Right atrium auricular region (tissue), 2 donors: ENCODE data around the gene SCLY. TPM values are rescaled to one million over a fixed set of nuclear protein-coding genes. Genes with fewer than 3 reads are reported as not detected.

Source experiments
- DNase-seq: peaks from one replicate; pipeline ENCODE4 v3.0.0-alpha.2; 2019; ENCODE audit warnings: low spot score
- H3K27ac ChIP-seq, 2 donors: fragments of 200-600 bp; sonication (generic); 1 replicate in 1 of 2; 2 replicates in 1 of 2; pipeline ENCODE4 v1.5.1; 2016 to 2019
- H3K27me3 ChIP-seq, 2 donors: fragments of 200-600 bp; sonication (generic); one replicate each; pipeline versions ENCODE4 v1.5.1 to v1.6.0; 2017 to 2019
- H3K36me3 ChIP-seq: fragments of 200-600 bp; sonication (generic); one replicate; pipeline ENCODE4 v1.5.1; 2016
- H3K4me1 ChIP-seq, 2 donors: fragments of 200-600 bp; sonication (generic); one replicate each; pipeline versions ENCODE4 v1.5.1 to v1.6.0; 2017 to 2019
- H3K4me3 ChIP-seq, 2 donors: fragments of 200-600 bp; sonication (generic); 1 replicate in 1 of 2; 2 replicates in 1 of 2; pipeline ENCODE4 v1.5.1; 2017 to 2019; ENCODE audit warnings: mild to moderate bottlenecking in 1 of 2, moderate library complexity in 1 of 2
- H3K9me3 ChIP-seq, 2 donors: fragments of 200-600 bp; sonication (generic); one replicate each; pipeline ENCODE4 v1.5.1; 2019
- total RNA-seq, 2 donors: library from RNA; depleted of rRNA; stranded (reverse); fragments of >200 nt; gene quantifications; one replicate each; pipeline ENCODE4 v1.1.0, GENCODE V29; 2016
- TF ChIP-seq, protein P1 (sequence below), 2 donors: fragments of 200-600 bp; sonication (generic); IDR thresholded peaks; one replicate each; pipeline ENCODE4 v1.5.1; 2019; ENCODE audit warnings: antibody characterized with exemption in 2 of 2

Gene SCLY, protein sequence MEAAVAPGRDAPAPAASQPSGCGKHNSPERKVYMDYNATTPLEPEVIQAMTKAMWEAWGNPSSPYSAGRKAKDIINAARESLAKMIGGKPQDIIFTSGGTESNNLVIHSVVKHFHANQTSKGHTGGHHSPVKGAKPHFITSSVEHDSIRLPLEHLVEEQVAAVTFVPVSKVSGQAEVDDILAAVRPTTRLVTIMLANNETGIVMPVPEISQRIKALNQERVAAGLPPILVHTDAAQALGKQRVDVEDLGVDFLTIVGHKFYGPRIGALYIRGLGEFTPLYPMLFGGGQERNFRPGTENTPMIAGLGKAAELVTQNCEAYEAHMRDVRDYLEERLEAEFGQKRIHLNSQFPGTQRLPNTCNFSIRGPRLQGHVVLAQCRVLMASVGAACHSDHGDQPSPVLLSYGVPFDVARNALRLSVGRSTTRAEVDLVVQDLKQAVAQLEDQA
- 10 to 100 TPM in 1 of 2 donors, 1 to 10 TPM in 1; 6.5 to 11.3 TPM for total RNA-seq

DNA sequence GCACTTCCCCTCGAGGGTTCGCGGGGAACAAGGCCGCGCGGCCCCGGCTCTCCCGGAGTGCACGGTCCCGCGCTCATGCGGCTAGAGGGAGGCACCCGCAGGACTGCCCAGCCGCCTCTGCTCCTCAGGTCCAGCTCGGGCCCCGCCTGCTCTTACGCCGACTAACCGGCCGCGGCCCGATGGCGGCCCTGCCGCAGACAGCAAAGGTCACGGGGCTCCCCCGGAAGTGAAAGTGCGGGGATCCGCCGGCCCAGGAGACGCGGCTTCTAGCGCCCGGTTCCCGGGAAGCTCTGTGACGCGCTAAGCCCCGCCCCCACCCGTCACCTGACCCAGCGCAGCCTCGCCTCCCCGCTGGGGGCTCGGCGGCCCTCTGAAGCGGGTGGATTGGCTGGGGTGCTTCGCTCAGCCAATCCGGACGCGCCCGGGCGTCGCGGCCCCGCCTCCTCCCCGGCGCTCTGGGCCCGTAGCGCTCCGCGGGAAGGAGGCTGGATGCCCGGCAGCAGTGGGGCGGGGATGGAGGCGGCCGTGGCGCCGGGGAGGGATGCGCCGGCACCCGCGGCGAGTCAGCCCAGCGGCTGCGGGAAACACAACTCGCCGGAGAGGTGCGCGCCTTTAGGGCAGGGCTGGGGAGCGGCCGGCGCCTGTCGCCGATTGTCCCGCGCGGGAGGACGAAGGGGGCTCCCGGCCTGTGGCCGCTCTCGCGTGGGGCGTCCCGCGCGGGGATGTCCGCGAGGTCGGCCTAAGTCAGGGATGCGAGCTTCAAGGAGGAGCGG lies at the start of gene SCLY:
Gene SCLY, plus strand, starts transcription at position 460 of the 773 bp plus-strand sequence. Its CDS starts 54 bp downstream, at position 514.
- DNase-seq, result peak; percentile 97

DNA sequence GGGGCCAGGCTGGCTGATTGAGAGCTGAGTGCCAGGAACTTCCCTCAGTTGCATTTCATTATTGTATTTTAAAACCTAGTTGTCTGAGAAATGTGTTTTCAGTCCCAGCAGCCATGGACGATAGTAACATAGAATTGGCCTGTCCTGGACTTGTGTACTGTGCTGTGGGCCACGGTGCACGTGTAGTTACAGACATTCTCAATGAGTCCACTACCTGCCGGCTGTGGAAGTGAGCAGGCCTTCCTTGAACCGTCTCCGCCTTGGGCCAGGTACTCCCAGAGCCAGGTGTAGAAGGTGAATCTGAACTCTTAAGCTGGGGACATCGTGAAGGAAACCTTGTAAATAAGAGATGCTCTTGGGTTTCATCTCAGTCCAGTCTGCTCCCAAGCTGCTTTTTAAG lies 47.0 kb upstream of the SCLY start:
- Histone ChIP-seq H3K4me1 (peaks cover 0 to 9% of the 10 kb centered on the region in 2 donors), H3K9me3 (no peaks in the 10 kb centered on the region), H3K27me3 (no peaks in the 10 kb centered on the region), H3K27ac (no peak overlapping the region), H3K36me3 (peaks cover 6% of the 10 kb centered on the region), H3K4me3 (no peak overlapping the region)
- DNase-seq, result no peak
- TF ChIP-seq, protein P1, sequence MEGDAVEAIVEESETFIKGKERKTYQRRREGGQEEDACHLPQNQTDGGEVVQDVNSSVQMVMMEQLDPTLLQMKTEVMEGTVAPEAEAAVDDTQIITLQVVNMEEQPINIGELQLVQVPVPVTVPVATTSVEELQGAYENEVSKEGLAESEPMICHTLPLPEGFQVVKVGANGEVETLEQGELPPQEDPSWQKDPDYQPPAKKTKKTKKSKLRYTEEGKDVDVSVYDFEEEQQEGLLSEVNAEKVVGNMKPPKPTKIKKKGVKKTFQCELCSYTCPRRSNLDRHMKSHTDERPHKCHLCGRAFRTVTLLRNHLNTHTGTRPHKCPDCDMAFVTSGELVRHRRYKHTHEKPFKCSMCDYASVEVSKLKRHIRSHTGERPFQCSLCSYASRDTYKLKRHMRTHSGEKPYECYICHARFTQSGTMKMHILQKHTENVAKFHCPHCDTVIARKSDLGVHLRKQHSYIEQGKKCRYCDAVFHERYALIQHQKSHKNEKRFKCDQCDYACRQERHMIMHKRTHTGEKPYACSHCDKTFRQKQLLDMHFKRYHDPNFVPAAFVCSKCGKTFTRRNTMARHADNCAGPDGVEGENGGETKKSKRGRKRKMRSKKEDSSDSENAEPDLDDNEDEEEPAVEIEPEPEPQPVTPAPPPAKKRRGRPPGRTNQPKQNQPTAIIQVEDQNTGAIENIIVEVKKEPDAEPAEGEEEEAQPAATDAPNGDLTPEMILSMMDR (IDR thresholded peaks at IDR 0.05), result no peak

More for the DNA sequence above, at the start of gene SCLY:
- H3K4me1 ChIP-seq, result peaks cover 0 to 21% of the 10 kb centered on the region in 2 donors
- H3K9me3 ChIP-seq, result no peaks in the 10 kb centered on the region
- TF ChIP-seq, protein P1 (IDR thresholded peaks at IDR 0.05), result no peak
- H3K27me3 ChIP-seq, result no peaks in the 10 kb centered on the region
- no peaks in the 10 kb centered on the region for H3K36me3 ChIP-seq
- H3K4me3 ChIP-seq, result peak within 1 kb of the TSS; percentile 91 to 92
- H3K27ac ChIP-seq, result peak within 1 kb of the TSS; percentile 92 to 93

DNA sequence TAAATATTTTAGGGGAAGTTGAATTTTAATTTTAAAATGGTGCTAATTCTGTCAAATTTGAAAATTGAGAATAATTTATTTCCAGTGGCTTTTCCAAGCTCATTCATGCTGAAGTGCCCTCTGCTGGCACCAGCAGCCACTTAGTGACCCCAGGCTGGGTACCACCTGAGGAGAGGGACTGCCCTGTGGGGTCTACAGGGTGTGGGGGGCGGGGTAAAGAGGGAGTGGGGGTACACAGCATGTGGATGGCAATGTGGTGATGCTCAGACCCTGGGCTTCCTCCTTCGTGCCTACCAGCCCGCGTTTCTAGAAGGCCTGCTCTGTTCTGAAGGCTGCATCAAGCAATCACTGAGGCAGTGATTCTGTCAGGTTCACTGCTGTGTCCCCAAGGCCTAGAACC lies 45.1 kb upstream of the SCLY start:
- Histone ChIP-seq H3K27ac (no peak overlapping the region), H3K36me3 (peaks cover 6% of the 10 kb centered on the region), H3K9me3 (no peaks in the 10 kb centered on the region), H3K27me3 (no peaks in the 10 kb centered on the region), H3K4me1 (peaks cover 0 to 8% of the 10 kb centered on the region in 2 donors), H3K4me3 (no peak overlapping the region)
- TF ChIP-seq, protein P1 (IDR thresholded peaks at IDR 0.05), result peak in 1 of 2 donors; percentile 33
- DNase-seq, result no peak

DNA sequence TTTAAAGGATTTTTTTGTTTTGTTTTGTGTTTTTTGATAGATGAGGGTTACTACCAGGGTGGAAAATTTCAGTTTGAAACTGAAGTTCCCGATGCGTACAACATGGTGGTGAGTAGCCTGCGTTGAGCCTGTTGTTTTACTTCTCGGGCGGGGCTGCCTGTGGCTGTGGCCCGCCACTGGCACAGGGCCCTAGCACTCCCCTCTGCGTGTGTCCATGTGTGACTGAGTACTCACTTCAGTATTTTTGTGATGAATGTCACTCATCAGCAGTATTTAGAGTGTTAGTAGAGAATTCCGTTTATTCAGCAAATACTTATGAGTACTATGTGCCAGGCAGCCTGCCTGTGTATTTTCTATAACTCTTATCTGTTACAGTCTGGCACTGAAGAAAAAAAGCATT lies 44.3 kb upstream of the SCLY start:
- H3K4me3 ChIP-seq, result no peak overlapping the region
- H3K4me1 ChIP-seq, result peaks cover 0 to under 1% of the 10 kb centered on the region in 2 donors
- no peak overlapping the region for H3K27ac ChIP-seq
- H3K36me3 ChIP-seq, result peaks cover 10% of the 10 kb centered on the region
- no peaks in the 10 kb centered on the region for H3K27me3 ChIP-seq
- no peak for DNase-seq
- no peaks in the 10 kb centered on the region for H3K9me3 ChIP-seq
- TF ChIP-seq, protein P1 (IDR thresholded peaks at IDR 0.05), result no peak

DNA sequence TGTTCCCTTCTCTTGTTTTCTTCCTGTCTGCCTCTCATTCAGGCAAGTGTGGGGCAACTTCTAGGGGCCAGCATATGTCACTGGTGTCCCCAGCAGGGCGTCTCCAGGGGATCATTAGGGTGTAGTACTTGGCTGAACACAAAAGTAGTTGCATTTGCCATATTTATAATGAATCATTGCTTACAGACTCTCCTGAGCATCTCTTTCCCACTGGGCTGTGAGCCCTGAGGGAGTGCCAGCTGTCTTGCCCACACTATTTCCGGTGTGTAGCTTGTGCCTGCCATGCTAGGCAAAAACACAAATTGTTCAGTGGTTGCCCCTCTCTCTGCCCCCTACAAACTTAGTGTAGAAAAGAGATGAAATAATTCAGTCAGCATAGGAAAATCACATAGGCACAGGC lies 40.8 kb upstream of the SCLY start:
- H3K36me3 ChIP-seq, result peaks cover 12% of the 10 kb centered on the region
- TF ChIP-seq, protein P1 (IDR thresholded peaks at IDR 0.05), result no peak
- DNase-seq, result no peak
- no peak overlapping the region for H3K4me3 ChIP-seq
- no peaks in the 10 kb centered on the region for H3K27me3 ChIP-seq
- no peak overlapping the region for H3K27ac ChIP-seq
- no peaks in the 10 kb centered on the region for H3K4me1 ChIP-seq
- H3K9me3 ChIP-seq, result no peaks in the 10 kb centered on the region
